ENCODE measurements around the gene PXDC1.
"Not testable (repeated sequence)": the region's sequence is repeated elsewhere in the genome, so short reads cannot be mapped to it uniquely, and the experiment has no call there.

Gene PXDC1

GRCh38 chr6:3677351-3677750, 74.2 kb downstream of the PXDC1 start:
- not testable (repeated sequence) for H3K4me3 ChIP-seq (ENCODE audit: extremely low read depth, insufficient read depth, low read length, poor library complexity, severe bottlenecking); H3K9me3 ChIP-seq (ENCODE audit: control insufficient read depth, low read length); H3K4me1 ChIP-seq (ENCODE audit: control insufficient read depth, insufficient read depth, low read length, poor library complexity, severe bottlenecking); H3K36me3 ChIP-seq (ENCODE audit: control insufficient read depth, insufficient read depth, low read length); H3K27ac ChIP-seq (ENCODE audit: low read depth, low read length, severe bottlenecking)
- WGBS, 2 experiments (ENCODE audit: insufficient coverage in 2 of 2), result 86 to 90% methylated on average over 1 of the region's 1 CpG

All from mesodermal cell (in vitro differentiated cells).